Mesendoderm (in vitro differentiated cells): ENCODE results near the gene HDAC7.
A peak's percentile ranks its signal among the peaks of the same experiment; 100 is the strongest.

Source experiments
- DNase-seq: peaks from one replicate; pipeline ENCODE4 v3.0.0; 2013
- H2AK5ac ChIP-seq: 2 replicates; pipeline ENCODE4 v1.6.1; 2013; ENCODE audit warnings: low read length, inconsistent platforms
- H2BK120ac ChIP-seq: 2 replicates; pipeline ENCODE4 v1.6.1; 2013; ENCODE audit warnings: low read depth, mild to moderate bottlenecking, low read length, moderate library complexity, mixed read lengths
- H2BK15ac ChIP-seq: replicated peaks from 2 replicates; pipeline ENCODE4 v1.6.1; 2013; ENCODE audit warnings: low read depth, mild to moderate bottlenecking, moderate library complexity
- H2BK5ac ChIP-seq: 2 replicates; pipeline ENCODE4 v1.6.1; 2013; ENCODE audit warnings: low read length, inconsistent platforms
- H3K18ac ChIP-seq: 2 replicates; pipeline ENCODE4 v1.6.1; 2013; ENCODE audit warnings: mild to moderate bottlenecking, low read length, mixed read lengths
- H3K23ac ChIP-seq: one replicate; pipeline ENCODE4 v1.6.1; 2013; ENCODE audit warnings: low read length
- H3K27ac ChIP-seq: 2 replicates; pipeline ENCODE4 v1.5.1; 2013; ENCODE audit warnings: low read depth, mild to moderate bottlenecking, inconsistent platforms, low read length, moderate library complexity
- H3K27me3 ChIP-seq: 2 replicates; pipeline ENCODE4 v1.6.1; 2013; ENCODE audit warnings: low read length, control low read depth, mild to moderate bottlenecking, inconsistent platforms; ENCODE audit not compliant: insufficient read depth, poor library complexity
- H3K36me3 ChIP-seq: 2 replicates; pipeline ENCODE4 v1.6.1; 2013; ENCODE audit warnings: low read length, inconsistent platforms; ENCODE audit not compliant: control insufficient read depth, insufficient read depth
- H3K4ac ChIP-seq: one replicate; pipeline ENCODE4 v1.6.1; 2013; ENCODE audit warnings: low read depth, mild to moderate bottlenecking, low read length, moderate library complexity
- H3K4me1 ChIP-seq: 2 replicates; pipeline ENCODE4 v1.6.1; 2013; ENCODE audit warnings: low read depth, low read length, inconsistent platforms; ENCODE audit not compliant: control insufficient read depth
- H3K4me2 ChIP-seq: 2 replicates; pipeline ENCODE4 v1.6.1; 2013; ENCODE audit warnings: low read length
- H3K4me3 ChIP-seq: 2 replicates; pipeline ENCODE4 v1.5.1; 2013; ENCODE audit warnings: mild to moderate bottlenecking, low read length
- H3K56ac ChIP-seq: one replicate; pipeline ENCODE4 v1.6.1; 2013; ENCODE audit warnings: low read length
- H3K79me1 ChIP-seq: 2 replicates; pipeline ENCODE4 v1.6.1; 2013; ENCODE audit warnings: low read length, inconsistent platforms
- H3K79me2 ChIP-seq: 2 replicates; pipeline ENCODE4 v1.6.1; 2013; ENCODE audit warnings: mild to moderate bottlenecking, low read length; ENCODE audit not compliant: control insufficient read depth, insufficient read depth
- H3K9ac ChIP-seq: 2 replicates; pipeline ENCODE4 v1.6.1; 2013; ENCODE audit warnings: low read length, inconsistent platforms
- H4K5ac ChIP-seq: one replicate; pipeline ENCODE4 v1.6.1; 2013; ENCODE audit warnings: low read length
- H4K8ac ChIP-seq: one replicate; pipeline ENCODE4 v1.6.1; 2013; ENCODE audit warnings: low read depth, mild to moderate bottlenecking, control low read depth, low read length, moderate library complexity
- WGBS: extraction: QIAGEN DNeasy Blood & Tissue Kit; methylation state at CpG from one replicate; pipeline ENCODE4 v1.1.7; 2013; ENCODE audit warnings: low lambda C conversion rate, missing lambda C conversion rate; ENCODE audit not compliant: insufficient coverage; ENCODE audit errors: extremely low coverage; 5-methylcytosine and 5-hydroxymethylcytosine counted together

Gene HDAC7

DNA sequence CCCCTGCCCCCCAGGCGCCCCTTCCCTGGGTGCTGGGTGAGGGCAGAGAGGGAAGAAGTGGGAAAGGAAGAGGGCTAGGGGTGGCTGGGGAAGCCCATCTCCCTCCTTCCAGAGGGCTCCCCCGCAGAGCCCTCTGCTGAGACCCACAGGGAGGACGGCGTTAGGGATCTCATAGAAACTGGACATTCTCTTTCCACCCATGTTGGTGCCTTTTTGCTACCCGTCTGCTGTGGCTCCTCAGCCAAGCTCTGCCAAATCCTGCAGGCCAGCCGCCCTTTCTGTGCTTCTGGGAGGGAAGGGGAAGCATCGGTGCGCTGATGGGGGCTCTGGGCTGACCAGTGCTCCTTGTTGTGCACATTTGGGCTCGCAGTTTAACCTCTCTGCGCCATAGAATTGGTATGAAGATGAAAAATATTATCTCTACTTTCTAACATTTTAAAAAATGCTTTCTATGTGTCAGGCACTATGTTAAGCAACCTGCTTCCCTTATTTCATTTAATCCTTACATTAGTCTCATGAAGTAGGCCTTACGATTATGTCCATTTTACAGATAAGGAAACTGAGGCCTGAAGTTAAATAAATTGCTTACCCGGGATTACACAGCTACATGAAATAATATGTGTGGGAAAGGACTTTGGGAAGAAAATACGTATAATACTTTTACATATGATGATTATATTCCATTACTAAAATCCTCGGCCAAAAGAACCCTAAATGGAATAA is 45.7 kb downstream of the HDAC7 start:
- Histone ChIP-seq H2BK15ac (no peak overlapping the region), H3K36me3 (no peaks in the 10 kb centered on the region), H2BK120ac (no peak overlapping the region), H3K4me2 (peak overlapping the region; percentile 63), H4K5ac (no peak overlapping the region), H3K9ac (peak overlapping the region; percentile 69), H3K27ac (no peak overlapping the region), H3K27me3 (no peaks in the 10 kb centered on the region), H3K4me1 (peaks cover 4% of the 10 kb centered on the region), H4K8ac (no peak overlapping the region), H3K23ac (no peak overlapping the region), H2BK5ac (no peak overlapping the region), H3K4ac (no peak overlapping the region), H3K79me2 (no peaks in the 10 kb centered on the region), H3K79me1 (no peaks in the 10 kb centered on the region), H3K4me3 (no peak overlapping the region), H2AK5ac (no peak overlapping the region), H3K18ac (no peak overlapping the region), H3K56ac (peak overlapping the region; percentile 88)
- DNase-seq = no peak
- WGBS = no CpG with 5 or more reads among the region's 14 CpGs

- no peak within 1 kb of the TSS for H3K27ac ChIP-seq
- no peaks in the 10 kb centered on the region for H3K36me3 ChIP-seq
- no peak within 1 kb of the TSS for H2BK120ac ChIP-seq
- peak within 1 kb of the TSS; percentile 38 for H3K4me3 ChIP-seq
- peaks cover 7% of the 10 kb centered on the region for H3K4me1 ChIP-seq
- H3K56ac ChIP-seq = peak within 1 kb of the TSS; percentile 88
- no peak within 1 kb of the TSS for H2BK15ac ChIP-seq
- peak within 1 kb of the TSS; percentile 63 for H3K4me2 ChIP-seq
- no peaks in the 10 kb centered on the region for H3K79me2 ChIP-seq
- H4K8ac ChIP-seq = no peak within 1 kb of the TSS
- no peaks in the 10 kb centered on the region for H3K79me1 ChIP-seq
- H4K5ac ChIP-seq = no peak within 1 kb of the TSS
- H3K18ac ChIP-seq = peak within 1 kb of the TSS; percentile 56
- DNase-seq = peak; percentile 78
- H2AK5ac ChIP-seq = no peak within 1 kb of the TSS
- peak within 1 kb of the TSS; percentile 70 for H3K9ac ChIP-seq
- H3K23ac ChIP-seq = no peak within 1 kb of the TSS
- no CpG with 5 or more reads among the region's 106 CpGs for WGBS
- H2BK5ac ChIP-seq = no peak within 1 kb of the TSS
- H3K4ac ChIP-seq = no peak within 1 kb of the TSS
- no peaks in the 10 kb centered on the region for H3K27me3 ChIP-seq
Observed at GRCh38 chr12:47773062-47773857, 46.4 kb downstream of the HDAC7 start, which contains the start of gene SLC48A1. Gene SLC48A1 (plus strand): TSS chr12:47773238. CDS start chr12:47773305, 67 bp downstream.

DNA sequence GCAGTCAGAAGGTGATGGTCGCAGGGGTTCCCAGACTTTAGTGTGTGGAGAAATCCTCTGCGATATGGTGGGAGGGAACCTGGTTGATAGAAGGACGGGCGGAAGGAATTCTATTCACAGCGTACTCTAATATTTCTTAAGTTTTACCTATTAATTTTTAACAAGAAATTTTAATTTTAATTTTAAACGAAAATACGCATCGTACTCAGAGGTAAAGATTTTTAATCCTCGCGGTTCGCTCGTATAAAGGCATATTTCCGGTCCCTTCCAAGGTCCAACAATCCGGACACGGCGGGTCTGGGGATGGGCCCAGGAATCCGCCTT is 47.0 kb downstream of the HDAC7 start:
- H3K4me2 ChIP-seq = peak overlapping the region; percentile 44
- WGBS = no CpG with 5 or more reads among the region's 17 CpGs
- no peak for DNase-seq
- peaks cover 8% of the 10 kb centered on the region for H3K4me1 ChIP-seq
- no peak overlapping the region for H3K4ac ChIP-seq
- peak overlapping the region; percentile 80 for H3K56ac ChIP-seq
- no peak overlapping the region for H2BK15ac ChIP-seq
- H2BK120ac ChIP-seq = no peak overlapping the region
- H3K79me1 ChIP-seq = no peaks in the 10 kb centered on the region
- H3K27ac ChIP-seq = no peak overlapping the region
- H2AK5ac ChIP-seq = no peak overlapping the region
- H4K5ac ChIP-seq = no peak overlapping the region
- no peak overlapping the region for H3K4me3 ChIP-seq
- H3K18ac ChIP-seq = peak overlapping the region; percentile 51
- peak overlapping the region; percentile 70 for H3K9ac ChIP-seq
- no peak overlapping the region for H2BK5ac ChIP-seq
- no peaks in the 10 kb centered on the region for H3K27me3 ChIP-seq
- H4K8ac ChIP-seq = no peak overlapping the region
- H3K36me3 ChIP-seq = no peaks in the 10 kb centered on the region
- no peak overlapping the region for H3K23ac ChIP-seq
- H3K79me2 ChIP-seq = no peaks in the 10 kb centered on the region

DNA sequence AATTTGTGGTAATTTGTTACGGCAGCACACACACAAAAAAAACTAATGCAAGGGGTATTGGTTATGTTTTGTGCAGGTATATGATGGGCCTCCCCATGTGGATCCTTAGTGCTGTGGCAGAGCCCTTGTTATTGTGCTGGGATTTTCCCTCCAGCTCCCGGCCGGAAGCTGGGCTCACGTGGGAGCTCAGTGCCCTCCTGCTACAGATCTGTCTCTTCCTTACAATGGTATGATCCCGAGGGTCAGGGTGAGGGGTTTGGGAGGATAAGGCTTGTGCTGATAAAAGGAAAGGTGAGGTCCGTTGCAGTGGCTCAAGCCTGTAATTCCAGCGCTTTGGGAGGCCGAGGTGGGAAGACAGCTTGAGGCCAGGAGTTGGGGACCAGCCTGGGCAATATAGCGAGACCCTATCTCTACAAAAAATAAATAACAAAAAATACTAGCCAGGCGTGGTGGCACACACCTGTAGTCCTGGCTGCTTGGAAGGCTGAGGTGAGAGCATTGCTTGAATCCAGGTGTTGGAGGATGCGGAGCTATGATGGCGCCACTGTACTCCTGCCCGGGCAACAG is 47.5 kb downstream of the HDAC7 start:
- Histone ChIP-seq H3K23ac (no peak overlapping the region), H3K4me1 (peaks cover 8% of the 10 kb centered on the region), H2BK120ac (no peak overlapping the region), H3K36me3 (no peaks in the 10 kb centered on the region), H3K79me1 (no peaks in the 10 kb centered on the region), H3K4me3 (no peak overlapping the region), H3K9ac (no peak overlapping the region), H2BK15ac (no peak overlapping the region), H2BK5ac (no peak overlapping the region), H3K56ac (no peak overlapping the region), H4K5ac (no peak overlapping the region), H3K4me2 (no peak overlapping the region), H4K8ac (no peak overlapping the region), H3K27me3 (no peaks in the 10 kb centered on the region), H2AK5ac (no peak overlapping the region), H3K79me2 (no peaks in the 10 kb centered on the region), H3K18ac (no peak overlapping the region), H3K27ac (no peak overlapping the region), H3K4ac (no peak overlapping the region)
- no CpG with 5 or more reads among the region's 13 CpGs for WGBS
- DNase-seq = peak; percentile 49

- no peak overlapping the region for H3K27ac ChIP-seq
- no peak overlapping the region for H3K23ac ChIP-seq
- H3K4me3 ChIP-seq = no peak overlapping the region
- no peak overlapping the region for H2BK5ac ChIP-seq
- no peaks in the 10 kb centered on the region for H3K79me1 ChIP-seq
- no peak overlapping the region for H2BK15ac ChIP-seq
- DNase-seq = no peak
- no peaks in the 10 kb centered on the region for H3K36me3 ChIP-seq
- H3K4ac ChIP-seq = no peak overlapping the region
- no peak overlapping the region for H4K8ac ChIP-seq
- no peak overlapping the region for H2BK120ac ChIP-seq
- no CpG with 5 or more reads among the region's 6 CpGs for WGBS
- H3K56ac ChIP-seq = no peak overlapping the region
- no peak overlapping the region for H2AK5ac ChIP-seq
- no peaks in the 10 kb centered on the region for H3K27me3 ChIP-seq
- H3K4me1 ChIP-seq = peaks cover 8% of the 10 kb centered on the region
- H4K5ac ChIP-seq = no peak overlapping the region
- H3K18ac ChIP-seq = no peak overlapping the region
- H3K9ac ChIP-seq = no peak overlapping the region
- H3K4me2 ChIP-seq = no peak overlapping the region
- H3K79me2 ChIP-seq = no peaks in the 10 kb centered on the region
Observed at GRCh38 chr12:47771304-47771703, 48.4 kb downstream of the HDAC7 start.
